ENCODE data around the gene KLF13.

DNA sequence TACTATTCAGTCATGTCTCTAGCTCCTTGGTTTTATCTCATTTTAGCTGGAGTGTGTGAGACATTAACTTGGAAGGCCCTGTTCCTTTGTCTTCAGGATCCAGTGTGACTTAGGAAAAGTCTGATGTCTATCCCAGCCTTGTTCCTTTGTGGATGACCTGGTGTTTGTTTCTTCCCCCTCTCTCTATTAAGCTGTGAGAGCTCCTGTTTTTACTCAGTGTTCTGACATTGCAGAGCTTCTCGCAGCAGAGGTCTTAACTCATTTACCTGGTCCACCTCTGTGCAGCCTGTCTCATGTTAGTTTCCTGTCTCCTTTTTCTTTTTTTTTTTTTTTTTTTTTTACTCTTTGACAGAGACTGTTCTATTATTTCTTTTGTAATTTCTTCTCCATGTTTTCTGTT lies 43.1 kb downstream of the KLF13 start:
- TF ChIP-seq, protein P1, sequence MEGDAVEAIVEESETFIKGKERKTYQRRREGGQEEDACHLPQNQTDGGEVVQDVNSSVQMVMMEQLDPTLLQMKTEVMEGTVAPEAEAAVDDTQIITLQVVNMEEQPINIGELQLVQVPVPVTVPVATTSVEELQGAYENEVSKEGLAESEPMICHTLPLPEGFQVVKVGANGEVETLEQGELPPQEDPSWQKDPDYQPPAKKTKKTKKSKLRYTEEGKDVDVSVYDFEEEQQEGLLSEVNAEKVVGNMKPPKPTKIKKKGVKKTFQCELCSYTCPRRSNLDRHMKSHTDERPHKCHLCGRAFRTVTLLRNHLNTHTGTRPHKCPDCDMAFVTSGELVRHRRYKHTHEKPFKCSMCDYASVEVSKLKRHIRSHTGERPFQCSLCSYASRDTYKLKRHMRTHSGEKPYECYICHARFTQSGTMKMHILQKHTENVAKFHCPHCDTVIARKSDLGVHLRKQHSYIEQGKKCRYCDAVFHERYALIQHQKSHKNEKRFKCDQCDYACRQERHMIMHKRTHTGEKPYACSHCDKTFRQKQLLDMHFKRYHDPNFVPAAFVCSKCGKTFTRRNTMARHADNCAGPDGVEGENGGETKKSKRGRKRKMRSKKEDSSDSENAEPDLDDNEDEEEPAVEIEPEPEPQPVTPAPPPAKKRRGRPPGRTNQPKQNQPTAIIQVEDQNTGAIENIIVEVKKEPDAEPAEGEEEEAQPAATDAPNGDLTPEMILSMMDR (IDR thresholded peaks at IDR 0.05 in 2 of 3, conservative IDR thresholded peaks at IDR 0.05 in 1 of 3; ENCODE audit: borderline replicate concordance in 1 of 3, insufficient read depth in 1 of 3, low read depth in 2 of 3, low read length in 2 of 3): no peak
- no peak for TF ChIP-seq SIN3A (IDR thresholded peaks at IDR 0.05; ENCODE audit: low read depth)
- no peak for TF ChIP-seq POLR2A (IDR thresholded peaks at IDR 0.05; ENCODE audit: borderline replicate concordance, extremely low read depth, insufficient read depth, insufficient read length)
- no peak for TF ChIP-seq TCF7L2 (IDR thresholded peaks at IDR 0.05; ENCODE audit: borderline replicate concordance, extremely low read depth, insufficient read depth, insufficient read length)
- no peak for TF ChIP-seq JUND (IDR thresholded peaks at IDR 0.05)
- no peak for TF ChIP-seq CEBPB (IDR thresholded peaks at IDR 0.05; ENCODE audit: low read depth)

Measured in HCT116 (cell line).